A549 (cell line): ENCODE data around the gene CLTCL1. TPM values are rescaled to one million over a fixed set of nuclear protein-coding genes. Genes with fewer than 3 reads are reported as not detected.

Experiments used
- ATAC-seq, 2 experiments: fragments of 200-7000 bp in 1 of 2; fragments of >200 bp in 1 of 2; cut with Nextera tagmentation in 1 of 2; cut with Tn5 transposase in 1 of 2; 3 replicates each; pipeline versions ENCODE4 v1.8.0 to v1.9.1; 2018 to 2020; ENCODE audit warnings: mild to moderate bottlenecking in 1 of 2, moderate library complexity in 1 of 2
- CTCF ChIA-PET: fragments of 300-600 bp; sonication (Branson Sonifier 250); formaldehyde crosslinking; extraction: SDS; loops from one replicate; lab custom pipeline; 2021; ENCODE audit warnings: antibody characterized with exemption, inconsistent platforms; lab: Yijun Ruan, JAX
- POLR2A ChIA-PET: fragments of 350-600 bp; formaldehyde crosslinking; extraction: SDS; loops from one replicate; lab custom pipeline; 2021; ENCODE audit warnings: antibody characterized with exemption, inconsistent platforms; lab: Yijun Ruan, JAX
- DNase-seq, 2 experiments: peaks; one replicate each; pipeline versions ENCODE4 v3.0.0 to v3.0.0-alpha.2; 2011 to 2016; ENCODE audit warnings: low read depth in 1 of 2, low spot score in 1 of 2
- FAIRE-seq: peaks from 2 replicates; lab custom pipeline; 2011; peaks lifted over from hg19 to GRCh38; lab: Jason Lieb, UNC
- H3K27ac ChIP-seq, 2 experiments: fragments of >200 bp; sonication (Bioruptor Twin); formaldehyde crosslinking; 3 replicates each; pipeline ENCODE4 v1.5.1; 2016 to 2017
- H3K4me1 ChIP-seq: fragments of >200 bp; sonication (Bioruptor Twin); formaldehyde crosslinking; 3 replicates; pipeline ENCODE4 v1.6.1; 2016
- H3K4me2 ChIP-seq: fragments of >200 bp; sonication (Bioruptor Twin); formaldehyde crosslinking; 3 replicates; pipeline ENCODE4 v1.6.1; 2016
- H3K4me3 ChIP-seq: fragments of >200 bp; sonication (Bioruptor Twin); formaldehyde crosslinking; 3 replicates; pipeline ENCODE4 v1.5.1; 2016
- H3K9me3 ChIP-seq: fragments of >200 bp; sonication (Bioruptor Twin); formaldehyde crosslinking; 3 replicates; pipeline ENCODE4 v1.6.1; 2016
- BHLHE40 ChIP-seq: IDR thresholded peaks from 2 replicates; pipeline ENCODE4 v1.6.1; 2012; ENCODE audit warnings: low read depth, low read length, inconsistent platforms
- CBX8 ChIP-seq: fragments of 200-600 bp; sonication (generic); IDR thresholded peaks from 2 replicates; pipeline ENCODE4 v1.6.1; 2016
- CEBPB ChIP-seq, 2 experiments: fragments of >200 bp in 1 of 2; sonication (Bioruptor Twin) in 1 of 2; formaldehyde crosslinking in 1 of 2; IDR thresholded peaks; 2 replicates each; pipeline ENCODE4 v1.6.1; 2012 to 2016
- CHD2 ChIP-seq: fragments of 150-350 bp; IDR thresholded peaks from 2 replicates; pipeline ENCODE4 v1.6.1; 2014; ENCODE audit warnings: low read length; ENCODE audit not compliant: partially characterized antibody
- CTCF ChIP-seq: fragments of >200 bp; sonication (Bioruptor Twin); formaldehyde crosslinking; IDR thresholded peaks from 3 replicates; pipeline ENCODE4 v1.5.1; 2016
- EHF ChIP-seq: fragments of 250-450 bp; sonication (Bioruptor Pico); IDR thresholded peaks from 2 replicates; pipeline ENCODE4 v1.5.0; 2020; ENCODE audit warnings: mild to moderate bottlenecking
- GATA3 ChIP-seq: IDR thresholded peaks from 2 replicates; pipeline ENCODE4 v1.6.1; 2012; ENCODE audit warnings: borderline replicate concordance
- HMGXB4 ChIP-seq: fragments of 250-450 bp; sonication (Bioruptor Pico); IDR thresholded peaks from 2 replicates; pipeline ENCODE4 v1.5.0; 2021; ENCODE audit warnings: mild to moderate bottlenecking, moderate library complexity, borderline replicate concordance
- MAX ChIP-seq: IDR thresholded peaks from 2 replicates; pipeline ENCODE4 v1.6.1; 2012
- PHF8 ChIP-seq: fragments of 200-600 bp; sonication (generic); IDR thresholded peaks from 2 replicates; pipeline ENCODE4 v1.6.1; 2016; ENCODE audit warnings: low read depth, mild to moderate bottlenecking, antibody characterized with exemption, moderate library complexity, borderline replicate concordance
- RCOR1 ChIP-seq: fragments of 150-350 bp; IDR thresholded peaks from 2 replicates; pipeline ENCODE4 v1.6.1; 2014; ENCODE audit warnings: antibody characterized with exemption, low read length, low read depth
- REST ChIP-seq: fragments of 200-600 bp; sonication (generic); IDR thresholded peaks from 2 replicates; pipeline ENCODE4 v1.6.1; 2016; ENCODE audit warnings: antibody characterized with exemption, mild to moderate bottlenecking, moderate library complexity
- RNF2 ChIP-seq: fragments of 200-600 bp; sonication (generic); IDR thresholded peaks from 2 replicates; pipeline ENCODE4 v1.6.1; 2016; ENCODE audit warnings: low read depth, mild to moderate bottlenecking, antibody characterized with exemption, moderate library complexity, borderline replicate concordance
- TP53 ChIP-seq: fragments of 250-450 bp; sonication (Bioruptor Pico); IDR thresholded peaks from 2 replicates; pipeline ENCODE4 v1.5.0; 2021; ENCODE audit warnings: mild to moderate bottlenecking, moderate library complexity
- WGBS: methylation state at CpG from one replicate; pipeline ENCODE4 v1.1.6; 2017; ENCODE audit errors: missing lambda C conversion rate; 5-methylcytosine and 5-hydroxymethylcytosine counted together
- polyA plus RNA-seq, 4 experiments: library from polyadenylated mRNA; depleted of rRNA in 3 of 4; stranded (reverse); fragments of >200 nt; fragmentation: RNase III in 1 of 4; extraction: RNeasy Plus Mini Kit Qiagen cat#74134 plus additional on column Dnase treatment in 1 of 4; gene quantifications; 2 replicates in 3 of 4; 3 replicates in 1 of 4; pipeline ENCODE4 v1.2.3, GENCODE V29; 2011 to 2017

CLTCL1 gene
- polyA plus RNA-seq, 2 of the 4 experiments (the other 2 are of a cell fraction) = 8.6 to 10.6 TPM

GRCh38 chr22:19143967-19144400 lies 147.5 kb downstream of the CLTCL1 start (continued):
- no peak for TF ChIP-seq REST
- TF ChIP-seq MAX = no peak
- no peak for TF ChIP-seq CHD2
- no peak for TF ChIP-seq CEBPB (IDR thresholded peaks at IDR 0.05)

GRCh38 chr22:19143212-19143611 lies 148.3 kb downstream of the CLTCL1 start:
- ChIA-PET POLR2A (no interaction called here), CTCF (interaction anchor here (0.6 to 3.3 kb wide), 4 partner anchors 9 to 121 kb away, joined by 3 to 27 read pairs (median 9); no protein-coding TSS in a partner anchor)
- ATAC-seq (no peak), DNase-seq (no peak), FAIRE-seq (no peak)
- H3K4me1 ChIP-seq = peaks cover 6% of the 10 kb centered on the region; the same call in 2 of the 3 replicates
- WGBS = 89% methylated on average over 5 of the region's 5 CpGs
- no peaks in the 10 kb centered on the region for H3K9me3 ChIP-seq
- no peak overlapping the region for H3K4me3 ChIP-seq
- TF ChIP-seq CTCF (no peak), EHF (CRISPR knock-in tag) (no peak)
- H3K4me2 ChIP-seq = peak overlapping the region; percentile 95
- H3K27ac ChIP-seq = no peak overlapping the region

- DNase-seq (no peak), ATAC-seq (no peak), FAIRE-seq (no peak)
- Histone ChIP-seq H3K4me2 (no peak overlapping the region), H3K4me3 (no peak overlapping the region), H3K9me3 (no peaks in the 10 kb centered on the region), H3K27ac (no peak overlapping the region), H3K4me1 (peaks cover 6% of the 10 kb centered on the region; the same call in 2 of the 3 replicates)
- whole genome bisulfite sequencing = 100% methylated on average over 1 of the region's 9 CpGs
- CTCF ChIA-PET = interaction anchor here (3.3 kb wide), 1 partner anchor 13 kb away, joined by 27 read pairs; no protein-coding TSS in a partner anchor
- no peak for TF ChIP-seq CBX8
- POLR2A ChIA-PET = no interaction called here
Observed at GRCh38 chr22:19142394-19142793, 149.1 kb downstream of the CLTCL1 start.

- WGBS = 95% methylated on average over 4 of the region's 5 CpGs
- POLR2A ChIA-PET = no interaction called here
- no peak overlapping the region for H3K27ac ChIP-seq
- ATAC-seq = no peak
- TF ChIP-seq RNF2 (no peak), BHLHE40 (no peak), TP53 (no peak), HMGXB4 (CRISPR knock-in tag) (no peak), GATA3 (no peak), RCOR1 (no peak), PHF8 (no peak)
- TF ChIP-seq, all 56 proteins: peak for 0
- Histone ChIP-seq H3K4me1 (peaks cover 6% of the 10 kb centered on the region; the same call in 2 of the 3 replicates), H3K4me2 (no peak overlapping the region), H3K9me3 (no peaks in the 10 kb centered on the region), H3K4me3 (no peak overlapping the region)
- CTCF ChIA-PET = no interaction called here
- DNase-seq = no peak
- FAIRE-seq = no peak
Observed at GRCh38 chr22:19139974-19140373, 151.5 kb downstream of the CLTCL1 start.
